HG02642 (cell line): ENCODE measurements around the gene ZNF235.
"Not testable (repeated sequence)": the region's sequence is repeated elsewhere in the genome, so short reads cannot be mapped to it uniquely, and the experiment has no call there.

Experiments
- ATAC-seq: cut with Tn5 transposase; IDR thresholded peaks from one replicate; pipeline ENCODE4 v1.9.1; 2021; ENCODE audit warnings: mild to moderate bottlenecking; ENCODE audit not compliant: unreplicated experiment, poor library complexity

Gene ZNF235

DNA sequence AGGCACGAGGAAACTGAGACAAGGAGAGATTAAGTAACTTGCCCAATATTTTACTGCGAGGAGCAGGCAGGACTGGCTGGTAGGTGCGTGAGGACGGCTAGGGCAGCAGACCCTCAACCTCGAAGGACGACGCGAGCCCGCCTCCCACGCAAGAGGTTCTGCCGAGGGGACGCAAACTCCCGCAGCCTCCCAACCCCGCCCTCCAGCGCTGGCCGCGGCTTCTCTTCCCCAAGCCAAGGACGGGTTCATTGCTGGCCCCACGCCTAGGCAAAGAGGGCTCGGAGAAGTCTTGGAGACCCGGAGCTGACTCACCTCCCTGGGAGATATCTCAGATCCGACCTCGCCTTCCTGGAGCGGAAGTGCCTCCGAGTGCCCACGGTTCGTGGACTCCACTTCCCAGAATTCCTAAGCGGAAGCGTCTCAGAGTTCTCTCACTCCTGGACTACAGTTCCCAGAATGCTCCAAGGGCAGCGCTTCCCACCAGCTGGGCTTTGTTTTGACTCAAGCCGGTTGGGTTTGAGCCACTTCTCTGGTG is at the start of gene ZNF235:
ZNF235 (minus strand) TSS at position 367 of the 535 bp plus-strand sequence. CDS start 1,621 bp downstream, outside the sequence.
- peak; percentile 94 for ATAC-seq

DNA sequence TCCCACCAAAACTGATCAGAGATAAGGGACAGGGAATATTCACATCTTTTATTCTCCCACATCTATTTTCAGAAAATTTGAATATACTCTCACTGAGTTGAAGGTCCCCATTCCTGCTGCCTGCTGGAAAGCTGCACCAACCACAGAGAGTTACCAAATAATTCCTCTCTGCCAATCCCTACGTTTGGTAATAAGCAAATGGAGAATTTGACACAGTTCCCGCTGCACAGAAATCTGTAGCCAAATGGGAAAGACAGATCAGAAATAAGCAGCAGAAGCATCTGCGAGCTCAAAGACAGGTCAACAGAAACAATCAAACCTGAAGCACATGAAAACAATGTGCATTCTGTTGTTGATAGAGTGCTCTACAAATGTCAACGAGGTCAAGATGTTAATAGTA is 41.7 kb upstream of the ZNF235 start:
- no peak for ATAC-seq

DNA sequence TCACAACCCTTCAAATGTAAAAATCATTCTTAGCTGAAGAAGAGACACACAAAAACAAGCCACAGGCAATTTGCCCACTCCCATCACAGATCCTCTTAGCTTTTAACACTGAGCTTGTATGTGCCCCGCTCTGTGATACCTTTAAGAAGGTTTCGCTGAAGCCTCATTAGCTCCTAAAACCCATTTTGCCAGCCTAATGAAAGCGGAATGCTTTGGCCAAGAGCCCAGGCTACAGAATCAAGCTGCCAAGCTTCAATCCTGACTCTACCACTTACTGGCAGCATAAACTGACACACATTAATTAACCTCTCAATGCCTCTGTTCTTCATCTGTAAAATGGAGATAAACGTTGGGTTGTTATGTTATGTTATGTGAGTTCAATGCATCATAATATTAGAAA is 41.1 kb upstream of the ZNF235 start:
- no peak for ATAC-seq

DNA sequence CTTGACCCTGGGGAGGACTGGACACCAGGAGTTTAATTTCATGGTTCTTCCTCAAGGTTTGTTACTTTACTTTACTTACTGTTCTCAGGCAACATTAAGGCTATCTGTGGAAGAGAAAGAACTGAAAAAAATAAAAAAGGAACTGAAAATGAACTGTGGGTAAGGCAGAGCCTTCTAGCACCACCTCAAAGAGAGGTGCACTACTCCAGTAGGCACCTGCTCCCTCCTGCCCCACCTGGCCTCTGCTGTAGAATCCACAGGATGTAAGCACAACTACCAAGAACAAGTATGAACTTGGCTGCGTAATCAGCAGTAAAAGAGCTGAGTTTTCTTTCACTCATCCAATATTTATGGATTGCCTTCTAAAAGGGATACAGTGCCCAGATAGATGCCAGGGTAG is 39.4 kb upstream of the ZNF235 start:
- no peak for ATAC-seq

DNA sequence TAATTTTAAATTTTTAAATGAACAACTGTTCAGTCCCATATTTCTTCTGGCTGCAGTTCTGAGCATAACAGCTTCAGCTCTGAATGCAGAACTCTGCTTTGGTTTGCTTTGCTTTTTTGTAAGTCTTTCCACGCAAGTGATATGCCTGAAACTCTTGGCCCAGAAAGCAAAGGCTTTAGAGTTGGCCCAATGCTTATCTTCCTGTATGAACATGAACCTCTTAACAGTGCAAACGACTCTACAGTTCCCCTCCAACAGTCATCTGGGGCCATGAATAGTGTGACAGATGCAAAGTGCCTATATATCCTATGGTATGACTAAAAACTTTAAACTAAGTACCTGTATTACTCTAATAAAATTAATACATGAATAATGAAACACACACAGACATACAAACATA is 37.0 kb upstream of the ZNF235 start:
- ATAC-seq: no peak

DNA sequence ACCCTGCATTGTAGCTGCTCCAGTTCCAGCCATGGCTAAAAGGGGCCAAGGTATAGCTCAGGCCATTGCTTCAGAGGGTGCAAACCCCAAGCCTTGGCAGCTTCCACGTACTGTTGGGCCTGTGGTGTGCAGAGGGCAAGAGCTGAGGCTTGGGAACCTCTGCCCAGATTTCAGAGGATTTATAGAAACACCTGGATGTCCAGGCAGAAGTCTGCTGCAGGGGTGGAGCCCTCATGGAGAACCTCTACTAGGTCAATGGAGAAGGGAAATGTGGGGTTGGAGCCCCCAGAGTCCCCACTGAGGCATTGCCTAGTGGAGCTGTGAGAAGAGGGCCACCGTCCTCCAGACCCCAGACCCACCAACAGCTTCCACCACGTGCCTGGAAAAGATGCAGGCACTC is 29.8 kb upstream of the ZNF235 start:
- not testable (repeated sequence) for ATAC-seq

DNA sequence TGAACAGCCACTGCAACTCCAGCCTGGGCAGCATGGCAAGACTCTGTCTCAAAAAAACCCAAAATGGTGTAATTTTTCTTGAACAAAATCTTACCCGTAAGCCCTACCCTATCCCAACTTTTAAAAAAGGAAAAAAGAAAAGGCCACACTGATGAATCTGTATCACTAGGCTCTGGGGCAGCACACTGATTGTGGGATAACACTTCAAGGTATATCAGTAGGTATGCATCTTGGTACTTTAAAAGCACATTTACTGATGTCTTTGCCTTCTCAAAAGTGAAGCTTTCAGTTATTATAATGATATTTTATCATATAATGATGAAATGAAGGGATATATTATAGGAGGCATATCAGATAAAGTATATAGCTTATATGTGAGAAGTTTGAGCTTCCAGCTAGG is 27.3 kb upstream of the ZNF235 start:
- ATAC-seq: no peak

DNA sequence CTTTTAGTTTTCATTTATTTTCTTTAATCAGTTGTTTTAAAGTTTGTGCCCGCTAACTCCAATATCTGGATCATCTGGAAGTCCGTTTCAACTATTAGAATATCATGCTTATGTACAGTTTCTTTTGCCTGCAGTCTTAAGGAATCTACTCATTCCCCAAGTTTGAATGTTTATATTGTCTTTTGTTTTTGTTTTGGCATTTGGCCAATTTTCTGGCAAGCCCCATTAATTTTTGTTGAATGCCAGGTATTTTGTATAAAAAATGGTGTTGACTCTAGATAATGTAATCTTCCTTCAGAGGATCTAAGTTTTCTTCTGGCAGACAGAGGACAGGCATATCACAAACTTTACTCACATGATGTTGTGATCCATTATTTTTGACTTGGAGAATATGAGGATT is 11.1 kb upstream of the ZNF235 start:
- no peak for ATAC-seq

DNA sequence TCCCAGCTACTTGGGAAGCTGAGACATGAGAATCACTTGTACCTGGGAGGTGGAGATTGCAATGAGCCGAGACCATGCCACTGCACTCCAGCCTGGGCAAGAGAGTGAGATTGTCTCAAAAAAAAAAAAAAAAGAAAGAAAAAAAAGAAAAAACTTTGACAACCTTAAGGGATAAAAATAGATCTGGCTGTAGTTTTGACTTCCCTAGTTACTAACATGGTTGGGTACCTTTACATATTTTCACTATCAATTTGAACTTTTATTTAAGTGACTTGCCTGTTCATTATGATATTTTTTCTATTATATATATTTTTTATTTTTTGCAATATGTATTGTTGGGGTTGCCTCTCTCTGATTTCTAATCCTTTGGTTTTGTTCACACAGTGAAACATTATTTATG is 8.4 kb upstream of the ZNF235 start:
- ATAC-seq: no peak

DNA sequence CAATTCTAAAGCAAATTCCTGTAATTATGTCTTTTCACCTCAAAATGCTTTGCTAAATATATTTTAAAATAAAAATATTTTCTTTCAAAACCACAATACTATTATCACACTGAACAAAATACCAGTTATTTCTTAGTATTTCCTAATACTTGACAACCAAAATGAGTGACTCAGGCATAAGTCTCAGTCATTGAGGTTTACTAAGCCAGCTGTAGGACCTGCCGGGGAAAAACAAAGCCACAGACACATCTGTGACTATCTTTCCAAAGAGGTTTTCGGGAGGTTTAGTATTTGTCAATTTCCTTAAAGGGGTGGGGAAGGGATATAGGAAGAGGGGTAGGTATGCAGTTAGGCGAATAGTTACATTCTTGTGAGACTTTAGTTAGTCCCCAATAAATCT is 3.2 kb upstream of the ZNF235 start:
- no peak for ATAC-seq

DNA sequence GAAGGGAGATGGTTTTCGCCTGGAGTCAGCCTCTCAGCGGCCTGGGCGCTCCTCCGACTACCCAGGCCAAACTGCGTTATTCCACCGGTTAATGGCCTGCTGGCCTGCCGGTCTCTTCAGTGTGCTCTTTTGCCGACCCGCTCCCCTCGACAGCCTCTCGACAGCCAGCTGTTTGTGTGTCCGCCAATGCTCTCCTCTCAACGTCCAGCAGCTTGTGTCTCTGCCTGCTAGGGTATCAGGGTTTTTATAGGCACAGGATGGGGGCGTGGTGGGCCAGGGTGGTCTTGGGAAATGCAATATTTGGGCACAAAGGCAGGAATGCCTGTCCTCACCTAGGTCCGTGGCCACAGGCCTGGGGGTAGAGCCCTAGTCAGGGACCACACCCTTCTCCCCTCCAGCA is 1.5 kb upstream of the ZNF235 start:
- no peak for ATAC-seq

DNA sequence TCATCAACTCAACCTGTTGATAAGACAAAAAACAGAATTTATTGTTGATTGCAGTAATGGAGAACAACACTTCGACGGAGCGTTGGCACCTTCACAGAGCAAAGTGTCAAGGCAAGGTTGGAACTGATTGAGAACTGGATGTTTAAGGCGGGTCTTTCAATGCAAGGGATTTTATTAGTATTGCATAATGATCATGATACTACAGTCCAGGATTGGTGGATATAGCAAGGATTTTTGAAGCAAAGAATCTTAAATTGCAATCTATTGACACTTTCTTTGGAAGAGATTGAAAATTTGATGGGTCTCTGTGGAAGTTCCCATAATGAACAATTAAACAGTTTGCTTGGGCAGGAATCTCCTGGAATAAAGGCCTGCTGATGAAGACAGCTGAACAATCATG is 632 bp upstream of the ZNF235 start:
- ATAC-seq: no peak

DNA sequence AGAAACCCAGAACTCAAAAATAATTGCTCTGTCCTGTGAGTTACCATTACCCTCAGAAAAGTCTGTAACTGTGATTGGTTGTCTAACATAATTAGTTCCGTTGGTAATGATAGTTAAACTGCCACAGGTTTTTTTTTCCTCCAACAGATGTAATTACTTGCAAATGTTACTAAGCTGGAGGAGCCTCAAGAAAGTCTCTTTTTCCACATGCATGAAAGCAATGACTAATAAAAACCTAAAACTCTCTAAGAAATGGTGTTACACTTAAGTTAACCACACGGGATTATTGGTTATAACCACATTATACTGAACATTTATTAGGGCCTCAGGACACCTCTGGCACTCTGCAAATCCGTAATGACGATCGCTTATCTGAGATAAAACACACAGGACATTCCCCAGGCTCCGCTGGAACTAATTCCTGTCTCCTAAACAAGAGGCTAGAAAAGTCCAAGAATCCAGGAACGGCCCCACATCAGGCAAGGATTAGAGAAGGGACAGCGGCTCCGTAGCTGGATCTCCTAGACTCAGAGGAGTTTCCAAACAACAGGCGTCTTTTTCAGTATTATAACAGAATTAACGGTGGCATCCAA is 753 bp downstream of the ZNF235 start:
- peak; percentile 6 for ATAC-seq

DNA sequence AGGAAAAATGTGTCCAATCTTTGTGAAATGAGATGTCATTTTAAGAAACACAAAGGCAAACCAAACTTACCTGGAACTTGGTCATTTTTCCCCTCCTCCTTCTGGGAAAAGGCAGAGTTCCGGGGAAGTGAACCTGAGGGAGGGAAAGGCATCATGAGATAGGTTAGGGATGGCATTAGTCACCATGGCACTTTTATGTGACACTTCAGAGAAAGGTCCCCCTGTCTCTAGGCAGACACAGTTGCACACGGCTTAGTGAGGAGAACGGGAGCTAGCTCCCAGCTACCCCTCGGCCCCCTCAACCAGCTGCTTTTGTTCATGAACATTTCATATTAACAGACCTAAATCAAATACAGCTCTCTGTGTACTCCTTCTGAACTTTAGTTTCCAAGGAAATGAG is 1.5 kb downstream of the ZNF235 start:
- no peak for ATAC-seq

DNA sequence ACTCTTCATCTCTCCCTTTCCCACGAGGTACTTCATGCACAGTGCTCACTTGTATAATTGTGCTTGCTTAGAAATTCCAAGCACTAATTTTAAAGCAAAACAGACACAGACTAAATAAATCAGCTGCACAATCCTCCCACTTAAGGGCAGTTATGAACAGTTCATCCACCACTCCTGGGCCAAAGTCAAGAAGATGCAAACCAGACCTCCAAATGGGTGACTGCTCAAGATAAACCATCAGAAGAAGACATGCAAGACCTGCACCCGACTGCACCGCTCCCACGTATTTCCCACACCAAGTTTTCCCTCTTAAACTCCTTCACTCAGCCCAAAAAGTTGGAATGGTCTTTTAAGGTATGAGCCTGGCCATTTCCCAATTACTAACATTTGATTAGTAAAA is 19.9 kb downstream of the ZNF235 start:
- ATAC-seq: no peak

DNA sequence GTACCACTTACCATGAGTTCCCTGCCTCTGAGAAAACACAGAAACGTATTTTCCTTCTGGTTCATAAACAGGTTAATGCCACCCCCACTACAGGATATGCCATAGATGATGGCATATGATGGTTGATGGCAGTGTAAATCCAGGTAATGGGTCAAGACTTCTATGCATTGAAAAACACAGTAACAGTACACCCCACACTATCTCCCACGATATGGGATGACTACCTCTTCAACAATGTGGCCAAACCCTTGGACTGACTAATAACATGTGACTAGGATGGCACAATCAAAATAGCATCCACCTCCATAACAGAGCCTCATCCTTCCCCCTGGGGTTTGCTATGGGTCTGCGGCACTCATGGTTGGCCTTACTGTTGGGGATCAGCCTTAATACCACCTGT is 22.0 kb downstream of the ZNF235 start:
- ATAC-seq: no peak

DNA sequence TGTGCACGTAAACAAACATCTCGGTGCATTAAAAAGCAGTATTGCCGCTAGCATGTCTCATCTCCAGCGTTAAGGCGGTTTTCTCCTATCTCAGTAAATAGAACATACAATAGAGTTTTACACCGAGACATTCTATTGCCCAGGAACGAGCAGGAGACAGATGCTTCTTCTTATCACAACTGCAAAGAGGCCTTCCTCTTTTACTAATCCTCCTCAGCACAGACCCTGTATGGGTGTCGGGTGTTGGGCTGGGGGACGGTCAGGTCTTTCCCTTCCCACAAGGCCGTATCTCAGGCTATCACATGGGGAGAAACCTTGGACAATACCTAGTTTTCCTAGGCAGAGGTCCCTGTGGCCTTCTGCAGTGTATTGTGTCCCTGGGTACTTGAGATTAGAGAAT is 23.9 kb downstream of the ZNF235 start:
- no peak for ATAC-seq

DNA sequence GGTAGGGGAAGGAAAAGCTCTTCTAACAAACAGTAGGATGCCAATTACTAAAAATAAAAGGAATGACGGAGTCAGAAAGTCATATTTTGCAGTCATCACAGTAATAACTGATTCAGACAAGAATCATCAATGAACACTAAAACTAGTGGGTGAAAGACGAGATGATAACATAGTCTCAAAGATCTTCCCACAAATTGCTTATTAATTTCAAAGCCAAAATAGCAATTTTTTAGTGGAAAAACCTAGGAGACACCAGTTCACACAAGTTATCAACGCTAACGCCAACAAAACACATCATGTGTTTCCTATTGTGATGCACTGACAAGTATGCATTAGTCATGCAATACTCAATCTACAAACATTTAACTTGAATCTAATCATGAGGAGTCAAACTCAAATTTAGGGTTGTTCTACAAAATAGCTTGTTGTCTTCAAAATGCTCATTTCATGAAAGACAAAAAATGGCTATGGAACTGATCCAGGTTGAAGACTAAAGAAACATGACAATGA is 26.6 kb downstream of the ZNF235 start:
- no peak for ATAC-seq

DNA sequence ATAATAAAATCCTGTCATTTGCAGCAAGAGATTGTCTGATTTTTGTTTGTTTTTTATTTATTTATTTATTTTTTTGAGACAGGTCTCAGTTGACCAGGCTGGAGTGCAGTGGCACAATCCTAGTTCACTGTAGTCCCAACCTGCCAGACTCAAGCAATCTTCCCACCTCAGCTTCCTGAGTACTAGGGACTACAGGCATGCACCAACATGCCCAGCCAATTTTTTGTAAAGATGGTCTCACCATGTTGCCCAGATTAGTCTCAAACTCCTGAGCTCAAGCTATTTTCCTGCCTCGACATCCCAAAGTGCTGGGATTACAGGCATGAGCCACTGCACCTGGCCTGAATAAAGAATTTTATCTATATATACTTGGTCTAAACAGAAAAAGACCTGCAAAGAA is 27.5 kb downstream of the ZNF235 start:
- ATAC-seq: no peak

DNA sequence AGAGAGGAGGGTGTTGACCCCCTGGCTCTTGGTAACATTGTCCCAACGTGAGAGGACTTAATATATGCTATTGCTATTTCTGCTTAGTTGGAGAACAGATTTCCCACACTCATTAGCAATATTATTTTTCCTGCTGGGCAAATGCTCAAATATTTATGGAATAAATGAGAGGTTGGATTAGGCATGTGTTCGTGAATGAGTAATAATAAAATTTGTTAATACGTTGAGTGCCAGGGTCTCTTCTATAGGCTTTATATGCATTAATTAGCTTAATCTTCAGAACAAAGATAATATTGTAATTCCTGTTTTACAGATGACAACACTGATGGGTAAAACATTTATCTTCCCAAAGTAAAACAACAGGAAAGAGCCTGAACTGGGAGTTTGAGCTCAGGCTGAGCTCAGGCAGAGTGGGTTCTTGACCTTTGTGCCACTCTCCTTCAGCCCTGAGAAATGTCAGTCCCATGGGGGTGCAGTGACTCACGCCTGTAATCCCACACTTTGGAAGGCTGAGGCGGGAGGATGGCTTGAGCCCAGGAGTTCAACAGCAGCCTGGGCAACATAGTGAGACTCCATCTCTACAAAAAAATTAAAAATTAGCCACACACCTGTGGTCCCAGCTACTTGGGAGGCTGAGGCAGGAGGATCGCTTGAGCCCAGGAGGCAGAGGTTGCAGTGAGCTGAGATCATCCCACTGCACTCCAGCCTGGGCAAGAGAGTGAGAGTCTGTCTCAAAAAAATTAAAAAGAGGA is 44.0 kb downstream of the ZNF235 start:
- ATAC-seq: no peak

DNA sequence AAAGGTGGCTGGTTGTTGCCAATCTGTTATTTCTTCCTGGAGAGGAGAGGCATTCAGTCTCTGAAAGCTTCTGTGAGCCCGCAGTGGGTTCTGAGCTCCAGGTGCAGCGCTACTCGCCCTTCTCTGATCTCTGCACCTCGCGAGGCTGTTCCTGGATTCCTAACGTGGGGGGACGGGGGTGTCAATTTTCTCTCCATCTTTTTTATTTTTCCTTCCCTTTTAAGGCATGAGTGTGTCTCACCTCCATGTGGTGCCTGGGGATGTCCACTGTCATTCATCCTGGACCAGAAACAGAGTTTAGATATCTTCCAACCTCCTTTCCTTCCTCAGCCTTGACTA is 44.5 kb downstream of the ZNF235 start:
- no peak for ATAC-seq

DNA sequence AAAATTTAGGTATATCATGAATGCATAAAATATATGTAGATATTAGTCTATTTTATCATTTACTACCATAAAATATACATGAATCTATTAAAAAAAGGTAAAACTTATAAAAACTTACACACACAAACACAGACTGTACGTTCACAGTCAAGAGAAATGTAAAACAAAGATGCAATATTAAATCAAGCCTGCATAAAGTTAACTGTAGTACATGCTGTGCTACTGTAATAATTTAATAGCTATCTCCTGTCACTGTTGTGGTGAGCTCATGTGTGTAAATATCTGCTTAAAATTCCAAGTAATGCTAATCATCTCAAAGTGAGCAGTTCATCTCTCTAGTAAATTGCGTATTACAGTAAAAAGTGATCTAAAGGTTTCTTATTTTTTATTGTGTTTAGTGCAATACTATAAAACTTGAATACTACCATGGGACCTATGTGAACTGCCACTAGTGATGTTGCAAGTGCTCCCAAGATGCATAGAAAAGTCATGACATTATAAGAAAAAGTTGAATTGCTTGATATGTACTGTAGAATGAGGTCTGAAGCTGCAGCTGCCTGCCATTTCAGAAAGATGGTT is 45.9 kb downstream of the ZNF235 start:
- ATAC-seq: no peak
